GM12874 (cell line): ENCODE measurements around the gene EHMT1.

Experiments used
- TF ChIP-seq, protein P1 (sequence below): IDR thresholded peaks from 2 replicates; pipeline ENCODE4 v1.5.1; 2011; ENCODE audit warnings: low read depth, mild to moderate bottlenecking, control low read depth, low read length, moderate library complexity; ENCODE audit not compliant: insufficient read depth

The EHMT1 gene

DNA sequence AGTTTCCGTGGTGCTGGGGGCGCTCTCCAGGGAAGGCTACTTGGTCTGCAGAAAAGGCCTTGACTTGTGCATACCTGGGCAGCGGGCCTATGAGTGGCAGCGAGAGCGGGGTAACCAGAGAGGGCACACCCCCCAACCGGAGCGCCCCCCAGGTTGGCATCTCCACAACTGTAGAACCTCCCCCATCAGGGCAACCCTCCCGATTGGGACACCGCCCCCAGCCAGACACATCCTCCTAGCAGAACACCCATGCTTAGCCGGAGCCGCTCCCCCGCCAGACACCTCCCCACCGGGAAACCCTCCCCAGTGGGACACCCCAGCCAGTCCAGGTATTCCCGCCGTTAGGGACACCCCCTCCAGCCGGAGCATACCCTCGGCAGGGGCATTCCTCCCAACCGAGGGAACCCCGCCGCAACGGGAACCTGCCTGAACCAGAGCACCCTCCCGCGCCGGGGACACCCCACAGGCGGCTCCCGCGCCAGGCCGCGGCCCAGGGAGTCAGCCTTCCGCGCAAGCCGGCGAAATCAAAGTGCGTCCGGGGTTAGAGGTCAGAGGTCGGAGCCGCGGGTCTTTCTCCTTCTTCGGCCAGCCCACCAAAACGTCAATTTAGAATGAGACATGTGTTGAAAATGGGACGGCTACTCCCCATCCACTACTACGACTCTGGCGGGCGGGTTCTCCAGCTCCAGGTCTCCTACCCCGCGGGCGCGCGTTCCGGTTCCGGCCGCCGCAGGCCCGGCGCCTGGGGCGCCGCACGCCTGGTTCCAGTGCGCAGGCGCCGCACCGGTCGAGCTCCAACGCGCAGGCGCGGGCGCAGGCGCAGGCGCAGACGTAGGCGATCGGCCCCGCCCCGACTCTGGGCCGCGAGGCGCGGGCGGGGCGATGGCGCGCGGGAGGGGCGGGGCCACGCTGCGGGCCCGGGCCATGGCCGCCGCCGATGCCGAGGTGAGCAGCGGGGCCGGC lies at the start of gene EHMT1:
Gene EHMT1 (plus strand): TSS at position 901 of the 963 bp plus-strand sequence. CDS start 24 bp downstream, at position 925.
- TF ChIP-seq, protein P1, sequence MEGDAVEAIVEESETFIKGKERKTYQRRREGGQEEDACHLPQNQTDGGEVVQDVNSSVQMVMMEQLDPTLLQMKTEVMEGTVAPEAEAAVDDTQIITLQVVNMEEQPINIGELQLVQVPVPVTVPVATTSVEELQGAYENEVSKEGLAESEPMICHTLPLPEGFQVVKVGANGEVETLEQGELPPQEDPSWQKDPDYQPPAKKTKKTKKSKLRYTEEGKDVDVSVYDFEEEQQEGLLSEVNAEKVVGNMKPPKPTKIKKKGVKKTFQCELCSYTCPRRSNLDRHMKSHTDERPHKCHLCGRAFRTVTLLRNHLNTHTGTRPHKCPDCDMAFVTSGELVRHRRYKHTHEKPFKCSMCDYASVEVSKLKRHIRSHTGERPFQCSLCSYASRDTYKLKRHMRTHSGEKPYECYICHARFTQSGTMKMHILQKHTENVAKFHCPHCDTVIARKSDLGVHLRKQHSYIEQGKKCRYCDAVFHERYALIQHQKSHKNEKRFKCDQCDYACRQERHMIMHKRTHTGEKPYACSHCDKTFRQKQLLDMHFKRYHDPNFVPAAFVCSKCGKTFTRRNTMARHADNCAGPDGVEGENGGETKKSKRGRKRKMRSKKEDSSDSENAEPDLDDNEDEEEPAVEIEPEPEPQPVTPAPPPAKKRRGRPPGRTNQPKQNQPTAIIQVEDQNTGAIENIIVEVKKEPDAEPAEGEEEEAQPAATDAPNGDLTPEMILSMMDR = no peak

DNA sequence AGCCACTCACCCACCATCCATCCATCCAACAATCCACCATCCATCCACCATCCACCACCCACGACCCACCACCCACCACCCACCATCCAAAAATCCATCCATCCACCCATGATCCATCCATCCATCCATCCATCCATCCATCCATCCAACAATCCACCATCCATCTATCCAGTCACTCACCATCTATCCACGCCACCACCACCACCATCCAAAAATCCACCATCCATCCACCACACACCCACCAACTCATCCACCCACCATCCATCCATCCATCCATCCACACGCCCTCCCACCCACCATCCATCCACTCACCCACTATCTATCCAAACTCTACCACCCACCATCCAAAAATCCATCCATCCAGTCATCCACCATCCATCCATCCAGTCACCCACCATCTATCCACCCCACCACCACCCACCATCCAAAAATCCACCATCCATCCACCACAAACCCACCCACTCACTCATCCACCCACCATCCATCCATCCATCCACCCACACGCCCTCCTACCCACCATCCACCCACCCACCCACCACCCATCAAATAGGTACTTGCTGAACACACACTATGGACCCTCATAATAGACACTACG lies 49.1 kb upstream of the EHMT1 start:
- TF ChIP-seq, protein P1 = no peak

DNA sequence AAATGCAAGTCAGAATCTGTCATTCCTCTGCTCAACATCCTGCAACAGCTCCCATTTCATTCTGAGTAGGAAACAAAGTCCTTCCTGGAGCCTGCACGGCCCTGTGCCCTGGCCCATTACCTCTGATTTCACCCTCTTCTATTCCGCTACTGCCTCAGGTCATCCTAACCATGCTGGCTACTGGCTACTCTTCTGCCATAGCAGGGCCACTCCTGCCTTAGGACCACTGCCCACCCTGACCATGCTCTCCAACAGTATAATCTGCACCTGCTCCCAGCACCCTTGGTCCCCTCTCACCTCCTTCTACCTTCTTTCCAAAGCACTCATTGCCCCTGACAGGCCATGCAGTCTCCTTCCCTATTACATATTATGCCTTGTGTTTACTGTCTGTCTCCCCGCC lies 48.2 kb upstream of the EHMT1 start:
- TF ChIP-seq, protein P1 = no peak

DNA sequence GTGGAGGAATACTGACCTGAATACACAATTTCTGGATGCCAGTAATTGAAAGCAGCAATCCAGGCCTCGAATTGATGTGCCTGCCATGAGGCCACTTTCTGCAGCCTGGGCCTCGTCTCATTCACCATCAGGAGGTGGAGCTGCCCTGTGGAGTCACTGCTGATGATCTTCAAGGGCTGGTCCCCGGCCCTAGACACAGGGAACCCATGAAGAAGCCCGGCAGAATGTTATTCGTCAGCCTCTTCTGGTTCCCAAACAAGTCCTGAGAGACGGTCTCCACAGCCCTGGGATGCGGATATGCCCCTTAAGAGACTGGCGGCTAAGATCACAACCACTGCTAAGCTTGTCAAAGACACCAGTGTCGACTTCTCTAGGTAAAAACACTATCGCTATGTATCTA lies 44.6 kb upstream of the EHMT1 start:
- TF ChIP-seq, protein P1 = no peak

DNA sequence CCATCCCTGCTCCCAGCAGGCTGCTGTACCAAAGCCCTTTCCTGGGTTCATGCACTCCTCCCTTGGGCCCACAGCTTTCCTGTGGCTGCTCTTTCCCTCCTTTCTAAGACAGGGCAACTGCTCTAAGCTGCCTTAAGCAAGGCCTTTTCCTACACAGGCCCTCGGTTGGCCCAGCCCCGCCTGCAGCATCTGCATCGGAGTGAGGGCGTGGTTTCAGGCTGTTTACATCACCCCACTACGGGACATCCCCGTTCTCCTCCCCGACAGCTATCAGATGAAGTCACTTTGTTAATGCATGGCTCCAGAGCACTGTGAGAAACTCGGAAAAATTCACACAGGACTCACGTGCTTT lies 43.5 kb upstream of the EHMT1 start:
- TF ChIP-seq, protein P1 = no peak

DNA sequence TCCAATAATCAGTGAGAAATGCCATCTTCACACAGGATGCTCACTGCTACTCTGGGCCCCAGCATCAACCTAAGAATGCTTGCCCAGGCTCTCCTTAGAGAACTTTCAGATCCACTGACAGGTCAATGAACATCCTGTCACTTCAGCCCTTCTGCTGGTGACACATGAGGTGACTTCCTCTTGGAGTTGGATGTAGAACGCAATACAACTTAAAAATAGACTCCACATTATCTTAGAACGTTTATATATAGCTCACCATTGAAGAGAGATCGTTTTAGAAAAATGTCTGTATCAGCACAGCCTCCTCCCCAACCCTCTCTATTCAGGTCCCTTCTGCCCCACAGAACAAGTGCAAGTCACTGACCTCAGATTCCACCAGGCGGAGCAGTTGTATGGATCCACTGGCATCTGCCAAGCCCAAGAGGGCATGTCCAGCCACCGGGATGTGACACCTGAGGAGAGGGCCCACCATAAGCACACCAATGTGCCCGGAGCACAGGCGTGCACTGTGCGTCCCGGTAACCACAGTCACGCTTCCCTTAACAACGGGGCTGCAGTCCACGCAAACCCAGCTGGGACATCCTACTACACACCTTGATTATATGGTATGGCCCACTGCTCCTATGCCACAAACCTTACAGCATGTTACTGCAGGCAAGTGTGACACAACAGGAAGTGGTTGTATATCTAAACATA lies 42.9 kb upstream of the EHMT1 start:
- TF ChIP-seq, protein P1 = no peak
